PC-3 (cell line): ENCODE results near the gene WFDC1. TPM values are rescaled to one million over a fixed set of nuclear protein-coding genes. Genes with fewer than 3 reads are reported as not detected.

Source experiments
- ATAC-seq: fragments of 200-7000 bp; cut with Tn5 transposase; 2 replicates; pipeline ENCODE4 v1.9.1; 2020; ENCODE audit warnings: mild to moderate bottlenecking, moderate library complexity
- BruUV-seq: library from RNA; stranded (reverse); fragments of 400-500 nt; replicated peaks from 2 replicates; lab custom pipeline; 2021; lab: Mats Ljungman, UMichigan
- CTCF ChIA-PET: fragments of 300-600 bp; sonication (Branson Sonifier 250); formaldehyde crosslinking; loops from one replicate; lab custom pipeline; 2022; ENCODE audit warnings: antibody characterized with exemption; lab: Charles Lee
- POLR2A ChIA-PET: fragments of 300-600 bp; sonication (Branson Sonifier 250); formaldehyde crosslinking; loops from one replicate; lab custom pipeline; 2022; ENCODE audit warnings: antibody characterized with exemption; ENCODE audit not compliant: unreplicated experiment; lab: Charles Lee
- DNase-seq: peaks from one replicate; pipeline ENCODE4 v3.0.0-alpha.2; 2015
- H2AFZ ChIP-seq: fragments of 300-600 bp; sonication (generic); 2 replicates; pipeline ENCODE4 v1.6.0; 2016; ENCODE audit warnings: antibody characterized with exemption, low read length
- H3F3A ChIP-seq: fragments of 300-600 bp; sonication (generic); one replicate; pipeline ENCODE4 v1.6.0; 2017; ENCODE audit warnings: antibody characterized with exemption, low read length, control low read depth, mild to moderate bottlenecking; ENCODE audit not compliant: unreplicated experiment
- H3K27ac ChIP-seq: fragments of 300-600 bp; sonication (generic); 2 replicates; pipeline ENCODE4 v1.5.1; 2016; ENCODE audit warnings: mild to moderate bottlenecking, low read length
- H3K27me3 ChIP-seq: fragments of 300-600 bp; sonication (generic); 2 replicates; pipeline ENCODE4 v1.6.1; 2016; ENCODE audit warnings: low read length, mixed read lengths
- H3K36me3 ChIP-seq: fragments of 300-600 bp; sonication (generic); 2 replicates; pipeline ENCODE4 v1.6.1; 2016; ENCODE audit warnings: low read depth, mixed run types, low read length, mixed read lengths
- H3K4me1 ChIP-seq: fragments of 300-600 bp; sonication (generic); 2 replicates; pipeline ENCODE4 v1.5.1; 2016; ENCODE audit warnings: low read length; ENCODE audit not compliant: insufficient read depth
- H3K4me2 ChIP-seq: fragments of 300-600 bp; sonication (generic); 2 replicates; pipeline ENCODE4 v1.6.0; 2016; ENCODE audit warnings: low read length
- H3K4me3 ChIP-seq: fragments of 300-600 bp; sonication (generic); 2 replicates; pipeline ENCODE4 v1.5.1; 2016; ENCODE audit warnings: mild to moderate bottlenecking, low read length, mixed read lengths
- H3K79me2 ChIP-seq: fragments of 300-600 bp; sonication (generic); 2 replicates; pipeline ENCODE4 v1.6.1; 2017; ENCODE audit warnings: low read length, mixed read lengths
- H3K9ac ChIP-seq: fragments of 300-600 bp; sonication (generic); 2 replicates; pipeline ENCODE4 v1.6.0; 2016; ENCODE audit warnings: mild to moderate bottlenecking, low read length
- H3K9me2 ChIP-seq: fragments of 300-600 bp; sonication (generic); replicated peaks from 2 replicates; pipeline ENCODE4 v1.6.1; 2016; ENCODE audit warnings: mixed run types, low read length, mixed read lengths
- H3K9me3 ChIP-seq: fragments of 300-600 bp; sonication (generic); 2 replicates; pipeline ENCODE4 v1.6.1; 2016; ENCODE audit warnings: low read length, mixed read lengths
- H4K20me1 ChIP-seq: fragments of 300-600 bp; sonication (generic); 2 replicates; pipeline ENCODE4 v1.6.1; 2016; ENCODE audit warnings: low read length, mixed read lengths
- EZH2 ChIP-seq: fragments of 300-600 bp; sonication (generic); IDR thresholded peaks from one replicate; pipeline ENCODE4 v1.6.1; 2017; ENCODE audit warnings: antibody characterized with exemption, mild to moderate bottlenecking, low read length; ENCODE audit not compliant: unreplicated experiment
- EZH2phosphoT487 ChIP-seq: fragments of 300-600 bp; sonication (generic); IDR thresholded peaks from 2 replicates; pipeline ENCODE4 v1.6.1; 2018; ENCODE audit warnings: mild to moderate bottlenecking, antibody characterized with exemption, low read length, borderline replicate concordance
- intact Hi-C: fragments of 100-400 bp; cut with micrococcal nuclease; formaldehyde crosslinking; loops from 2 replicates; pipeline ENCODE4 v1.9.0; 2023
- total RNA-seq: library from RNA; depleted of rRNA; stranded (reverse); fragments of >200 nt; gene quantifications from 2 replicates; pipeline ENCODE4 v1.2.3, GENCODE V29; 2014
- TF ChIP-seq, protein P1 (sequence below): fragments of 300-600 bp; sonication (generic); conservative IDR thresholded peaks from 2 replicates; pipeline ENCODE4 v1.5.1; 2017; ENCODE audit warnings: antibody characterized with exemption, low read depth, mild to moderate bottlenecking, low read length

The WFDC1 gene
- total RNA-seq, 1 experiment from 2014 or later, result 0.15 TPM

DNA sequence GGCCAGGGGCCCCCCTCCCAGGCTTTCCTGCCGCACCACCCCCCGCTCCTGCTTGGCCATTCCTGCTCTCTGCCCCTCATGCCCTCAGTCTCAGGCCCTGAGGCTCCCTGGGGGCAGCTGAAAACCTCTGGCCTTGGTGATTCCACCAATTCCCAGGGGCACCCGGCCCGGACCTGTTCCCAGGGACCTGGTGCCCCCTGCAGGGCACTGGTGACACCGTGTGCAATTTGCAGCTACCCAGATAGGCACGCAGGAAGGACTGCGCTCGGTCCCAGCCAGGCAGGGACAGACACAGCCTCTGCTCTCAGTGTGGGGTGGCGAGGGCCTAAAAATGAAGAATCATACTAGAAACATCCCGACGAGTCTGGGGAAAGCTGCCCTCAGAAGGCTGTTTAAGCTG is 13.4 kb downstream of the WFDC1 start:
- Histone ChIP-seq H3K27ac (no peak overlapping the region), H3K79me2 (no peaks in the 10 kb centered on the region), H3K27me3 (no peaks in the 10 kb centered on the region), H4K20me1 (no peaks in the 10 kb centered on the region), H3K9me3 (no peaks in the 10 kb centered on the region), H3F3A (no peaks in the 10 kb centered on the region), H2AFZ (no peak overlapping the region), H3K4me3 (no peak overlapping the region), H3K36me3 (no peaks in the 10 kb centered on the region), H3K9me2 (no peaks in the 10 kb centered on the region), H3K9ac (no peak overlapping the region), H3K4me1 (no peaks in the 10 kb centered on the region), H3K4me2 (no peak overlapping the region)
- POLR2A ChIA-PET, result interaction anchor here (0.5 kb wide), 1 partner anchor 132 kb away, joined by 3 read pairs; no protein-coding TSS in a partner anchor
- BruUV-seq, result no TSS peak
- TF ChIP-seq EZH2phosphoT487, result no peak
- TF ChIP-seq EZH2, result no peak
- TF ChIP-seq, protein P1, sequence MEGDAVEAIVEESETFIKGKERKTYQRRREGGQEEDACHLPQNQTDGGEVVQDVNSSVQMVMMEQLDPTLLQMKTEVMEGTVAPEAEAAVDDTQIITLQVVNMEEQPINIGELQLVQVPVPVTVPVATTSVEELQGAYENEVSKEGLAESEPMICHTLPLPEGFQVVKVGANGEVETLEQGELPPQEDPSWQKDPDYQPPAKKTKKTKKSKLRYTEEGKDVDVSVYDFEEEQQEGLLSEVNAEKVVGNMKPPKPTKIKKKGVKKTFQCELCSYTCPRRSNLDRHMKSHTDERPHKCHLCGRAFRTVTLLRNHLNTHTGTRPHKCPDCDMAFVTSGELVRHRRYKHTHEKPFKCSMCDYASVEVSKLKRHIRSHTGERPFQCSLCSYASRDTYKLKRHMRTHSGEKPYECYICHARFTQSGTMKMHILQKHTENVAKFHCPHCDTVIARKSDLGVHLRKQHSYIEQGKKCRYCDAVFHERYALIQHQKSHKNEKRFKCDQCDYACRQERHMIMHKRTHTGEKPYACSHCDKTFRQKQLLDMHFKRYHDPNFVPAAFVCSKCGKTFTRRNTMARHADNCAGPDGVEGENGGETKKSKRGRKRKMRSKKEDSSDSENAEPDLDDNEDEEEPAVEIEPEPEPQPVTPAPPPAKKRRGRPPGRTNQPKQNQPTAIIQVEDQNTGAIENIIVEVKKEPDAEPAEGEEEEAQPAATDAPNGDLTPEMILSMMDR, result peak; percentile 54
- intact Hi-C loops, result no loop called here
- CTCF ChIA-PET, result no interaction called here
- ATAC-seq, result peak; percentile 58; the same call in 1 of the 2 replicates
- peak; percentile 34 for DNase-seq

DNA sequence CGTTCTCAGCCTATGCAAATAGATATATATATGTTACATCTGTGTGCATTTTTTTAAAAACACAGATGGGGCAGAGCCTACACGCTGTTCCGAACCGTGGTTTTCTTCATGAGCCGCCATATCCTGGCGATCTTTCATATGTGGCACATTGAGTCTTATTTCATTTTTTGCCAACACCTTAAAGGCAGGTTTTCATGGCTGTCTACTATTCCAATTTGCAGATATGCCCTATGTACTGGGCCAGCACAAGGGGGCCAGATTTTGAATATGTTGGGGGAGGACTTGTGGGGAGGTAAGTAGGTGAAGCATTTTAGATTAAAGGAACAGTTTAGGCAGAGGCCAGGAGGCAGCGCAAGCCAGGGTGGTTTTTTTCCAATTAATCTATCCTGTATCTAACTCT is 16.0 kb downstream of the WFDC1 start:
- Histone ChIP-seq H3K4me3 (no peak overlapping the region), H3K9me2 (no peaks in the 10 kb centered on the region), H3K79me2 (no peaks in the 10 kb centered on the region), H3K4me2 (no peak overlapping the region), H3K4me1 (no peaks in the 10 kb centered on the region), H3K27me3 (no peaks in the 10 kb centered on the region), H3K9me3 (no peaks in the 10 kb centered on the region), H3K36me3 (no peaks in the 10 kb centered on the region), H3K27ac (no peak overlapping the region), H3F3A (no peaks in the 10 kb centered on the region), H3K9ac (no peak overlapping the region), H2AFZ (no peak overlapping the region), H4K20me1 (no peaks in the 10 kb centered on the region)
- ChIA-PET POLR2A (no interaction called here), CTCF (no interaction called here)
- DNase-seq (no peak), ATAC-seq (no peak)
- TF ChIP-seq EZH2, result no peak
- TF ChIP-seq EZH2phosphoT487, result no peak
- TF ChIP-seq, protein P1, result no peak
- intact Hi-C loops, result no loop called here
- BruUV-seq, result no TSS peak

DNA sequence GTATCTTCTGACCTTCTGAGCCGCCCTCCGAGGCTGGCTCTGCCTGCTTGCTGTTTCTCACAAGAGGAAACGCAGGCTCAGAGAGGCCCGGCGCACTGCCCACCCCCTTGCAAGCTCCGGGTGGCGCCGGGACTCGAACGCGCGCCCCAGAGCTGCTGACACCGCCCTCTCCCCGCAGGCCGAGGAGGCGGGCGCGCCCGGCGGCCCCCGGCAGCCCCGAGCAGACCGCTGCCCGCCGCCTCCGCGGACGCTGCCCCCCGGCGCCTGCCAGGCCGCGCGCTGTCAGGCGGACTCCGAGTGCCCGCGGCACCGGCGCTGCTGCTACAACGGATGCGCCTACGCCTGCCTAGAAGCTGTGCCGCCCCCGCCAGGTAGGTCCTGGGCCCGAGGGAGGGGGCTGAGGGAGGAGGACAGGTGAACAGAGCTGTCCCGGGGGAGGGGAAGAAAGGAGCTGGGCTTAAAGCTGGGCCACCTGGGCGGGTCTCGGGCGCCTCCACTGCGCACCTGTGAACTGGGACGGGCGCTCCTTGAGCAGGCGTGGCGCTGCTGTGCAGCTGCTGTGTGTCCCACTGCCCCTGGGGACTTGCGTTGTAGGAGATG is 18.2 kb downstream of the WFDC1 start:
- Histone ChIP-seq H3K9ac (no peak overlapping the region), H3K36me3 (no peaks in the 10 kb centered on the region), H3K4me3 (peak overlapping the region; percentile 49; the same call in 1 of the 2 replicates), H3F3A (no peaks in the 10 kb centered on the region), H3K9me3 (no peaks in the 10 kb centered on the region), H3K27me3 (no peaks in the 10 kb centered on the region), H3K27ac (no peak overlapping the region), H3K79me2 (no peaks in the 10 kb centered on the region), H3K9me2 (no peaks in the 10 kb centered on the region), H3K4me2 (peak overlapping the region; percentile 59), H3K4me1 (no peaks in the 10 kb centered on the region), H2AFZ (0 out of 2 replicates have a peak overlapping the region, but pooled peaks have one; percentile 57), H4K20me1 (no peaks in the 10 kb centered on the region)
- DNase-seq, result peak; percentile 24
- peak; percentile 59 for ATAC-seq
- POLR2A ChIA-PET, result no interaction called here
- no TSS peak for BruUV-seq
- intact Hi-C loops, result no loop called here
- TF ChIP-seq EZH2 (no peak), EZH2phosphoT487 (no peak)
- TF ChIP-seq, protein P1, result no peak
- CTCF ChIA-PET, result no interaction called here
